PC-3 (cell line): ENCODE results near the gene TRAPPC13. TPM values are rescaled to one million over a fixed set of nuclear protein-coding genes. Genes with fewer than 3 reads are reported as not detected.

Source experiments
- ATAC-seq: fragments of 200-7000 bp; cut with Tn5 transposase; 2 replicates; pipeline ENCODE4 v1.9.1; 2020; ENCODE audit warnings: mild to moderate bottlenecking, moderate library complexity
- BruUV-seq: library from RNA; stranded (reverse); fragments of 400-500 nt; replicated peaks from 2 replicates; lab custom pipeline; 2021; lab: Mats Ljungman, UMichigan
- CTCF ChIA-PET: fragments of 300-600 bp; sonication (Branson Sonifier 250); formaldehyde crosslinking; loops from one replicate; lab custom pipeline; 2022; ENCODE audit warnings: antibody characterized with exemption; lab: Charles Lee
- POLR2A ChIA-PET: fragments of 300-600 bp; sonication (Branson Sonifier 250); formaldehyde crosslinking; loops from one replicate; lab custom pipeline; 2022; ENCODE audit warnings: antibody characterized with exemption; ENCODE audit not compliant: unreplicated experiment; lab: Charles Lee
- DNase-seq: peaks from one replicate; pipeline ENCODE4 v3.0.0-alpha.2; 2015
- H2AFZ ChIP-seq: fragments of 300-600 bp; sonication (generic); 2 replicates; pipeline ENCODE4 v1.6.0; 2016; ENCODE audit warnings: antibody characterized with exemption, low read length
- H3F3A ChIP-seq: fragments of 300-600 bp; sonication (generic); one replicate; pipeline ENCODE4 v1.6.0; 2017; ENCODE audit warnings: antibody characterized with exemption, low read length, control low read depth, mild to moderate bottlenecking; ENCODE audit not compliant: unreplicated experiment
- H3K27ac ChIP-seq: fragments of 300-600 bp; sonication (generic); 2 replicates; pipeline ENCODE4 v1.5.1; 2016; ENCODE audit warnings: mild to moderate bottlenecking, low read length
- H3K27me3 ChIP-seq: fragments of 300-600 bp; sonication (generic); 2 replicates; pipeline ENCODE4 v1.6.1; 2016; ENCODE audit warnings: low read length, mixed read lengths
- H3K36me3 ChIP-seq: fragments of 300-600 bp; sonication (generic); 2 replicates; pipeline ENCODE4 v1.6.1; 2016; ENCODE audit warnings: low read depth, mixed run types, low read length, mixed read lengths
- H3K4me1 ChIP-seq: fragments of 300-600 bp; sonication (generic); 2 replicates; pipeline ENCODE4 v1.5.1; 2016; ENCODE audit warnings: low read length; ENCODE audit not compliant: insufficient read depth
- H3K4me2 ChIP-seq: fragments of 300-600 bp; sonication (generic); 2 replicates; pipeline ENCODE4 v1.6.0; 2016; ENCODE audit warnings: low read length
- H3K4me3 ChIP-seq: fragments of 300-600 bp; sonication (generic); 2 replicates; pipeline ENCODE4 v1.5.1; 2016; ENCODE audit warnings: mild to moderate bottlenecking, low read length, mixed read lengths
- H3K79me2 ChIP-seq: fragments of 300-600 bp; sonication (generic); 2 replicates; pipeline ENCODE4 v1.6.1; 2017; ENCODE audit warnings: low read length, mixed read lengths
- H3K9ac ChIP-seq: fragments of 300-600 bp; sonication (generic); 2 replicates; pipeline ENCODE4 v1.6.0; 2016; ENCODE audit warnings: mild to moderate bottlenecking, low read length
- H3K9me2 ChIP-seq: fragments of 300-600 bp; sonication (generic); replicated peaks from 2 replicates; pipeline ENCODE4 v1.6.1; 2016; ENCODE audit warnings: mixed run types, low read length, mixed read lengths
- H3K9me3 ChIP-seq: fragments of 300-600 bp; sonication (generic); 2 replicates; pipeline ENCODE4 v1.6.1; 2016; ENCODE audit warnings: low read length, mixed read lengths
- H4K20me1 ChIP-seq: fragments of 300-600 bp; sonication (generic); 2 replicates; pipeline ENCODE4 v1.6.1; 2016; ENCODE audit warnings: low read length, mixed read lengths
- EZH2 ChIP-seq: fragments of 300-600 bp; sonication (generic); IDR thresholded peaks from one replicate; pipeline ENCODE4 v1.6.1; 2017; ENCODE audit warnings: antibody characterized with exemption, mild to moderate bottlenecking, low read length; ENCODE audit not compliant: unreplicated experiment
- EZH2phosphoT487 ChIP-seq: fragments of 300-600 bp; sonication (generic); IDR thresholded peaks from 2 replicates; pipeline ENCODE4 v1.6.1; 2018; ENCODE audit warnings: mild to moderate bottlenecking, antibody characterized with exemption, low read length, borderline replicate concordance
- intact Hi-C: fragments of 100-400 bp; cut with micrococcal nuclease; formaldehyde crosslinking; loops from 2 replicates; pipeline ENCODE4 v1.9.0; 2023
- total RNA-seq: library from RNA; depleted of rRNA; stranded (reverse); fragments of >200 nt; gene quantifications from 2 replicates; pipeline ENCODE4 v1.2.3, GENCODE V29; 2014
- TF ChIP-seq, protein P1 (sequence below): fragments of 300-600 bp; sonication (generic); conservative IDR thresholded peaks from 2 replicates; pipeline ENCODE4 v1.5.1; 2017; ENCODE audit warnings: antibody characterized with exemption, low read depth, mild to moderate bottlenecking, low read length

TRAPPC13 gene
- total RNA-seq, 1 experiment from 2014 or later = 6.6 TPM

- no peaks in the 10 kb centered on the region for H3K27me3 ChIP-seq
- H4K20me1 ChIP-seq = no peaks in the 10 kb centered on the region
- H3K27ac ChIP-seq = no peak overlapping the region
- BruUV-seq = no TSS peak
- H3K9me3 ChIP-seq = no peaks in the 10 kb centered on the region
- ATAC-seq = no peak
- no peak for DNase-seq
- no peaks in the 10 kb centered on the region; the same call in 1 of the 2 replicates for H3K4me1 ChIP-seq
- no peak overlapping the region for H3K9ac ChIP-seq
- no peaks in the 10 kb centered on the region for H3K9me2 ChIP-seq
- no peak overlapping the region for H3K4me3 ChIP-seq
- intact Hi-C loops = no loop called here
- TF ChIP-seq EZH2phosphoT487 (no peak), EZH2 (no peak)
- TF ChIP-seq, protein P1, sequence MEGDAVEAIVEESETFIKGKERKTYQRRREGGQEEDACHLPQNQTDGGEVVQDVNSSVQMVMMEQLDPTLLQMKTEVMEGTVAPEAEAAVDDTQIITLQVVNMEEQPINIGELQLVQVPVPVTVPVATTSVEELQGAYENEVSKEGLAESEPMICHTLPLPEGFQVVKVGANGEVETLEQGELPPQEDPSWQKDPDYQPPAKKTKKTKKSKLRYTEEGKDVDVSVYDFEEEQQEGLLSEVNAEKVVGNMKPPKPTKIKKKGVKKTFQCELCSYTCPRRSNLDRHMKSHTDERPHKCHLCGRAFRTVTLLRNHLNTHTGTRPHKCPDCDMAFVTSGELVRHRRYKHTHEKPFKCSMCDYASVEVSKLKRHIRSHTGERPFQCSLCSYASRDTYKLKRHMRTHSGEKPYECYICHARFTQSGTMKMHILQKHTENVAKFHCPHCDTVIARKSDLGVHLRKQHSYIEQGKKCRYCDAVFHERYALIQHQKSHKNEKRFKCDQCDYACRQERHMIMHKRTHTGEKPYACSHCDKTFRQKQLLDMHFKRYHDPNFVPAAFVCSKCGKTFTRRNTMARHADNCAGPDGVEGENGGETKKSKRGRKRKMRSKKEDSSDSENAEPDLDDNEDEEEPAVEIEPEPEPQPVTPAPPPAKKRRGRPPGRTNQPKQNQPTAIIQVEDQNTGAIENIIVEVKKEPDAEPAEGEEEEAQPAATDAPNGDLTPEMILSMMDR = no peak
- no peak overlapping the region for H3K4me2 ChIP-seq
- ChIA-PET CTCF (no interaction called here), POLR2A (no interaction called here)
- H2AFZ ChIP-seq = no peak overlapping the region
- H3K79me2 ChIP-seq = peaks cover 20% of the 10 kb centered on the region
- H3F3A ChIP-seq = no peaks in the 10 kb centered on the region
- no peaks in the 10 kb centered on the region for H3K36me3 ChIP-seq
Measured at GRCh38 chr5:65630981-65631380, 6.2 kb downstream of the TRAPPC13 start.

GRCh38 chr5:65640240-65640639 lies 15.4 kb downstream of the TRAPPC13 start:
- H3K9me3 ChIP-seq = no peaks in the 10 kb centered on the region
- H3K27ac ChIP-seq = no peak overlapping the region
- no peaks in the 10 kb centered on the region for H3K79me2 ChIP-seq
- ChIA-PET CTCF (no interaction called here), POLR2A (no interaction called here)
- no peaks in the 10 kb centered on the region for H3K27me3 ChIP-seq
- no peaks in the 10 kb centered on the region for H3F3A ChIP-seq
- TF ChIP-seq, protein P1 = no peak
- no peak for TF ChIP-seq EZH2
- TF ChIP-seq EZH2phosphoT487 = no peak
- ATAC-seq (no peak), DNase-seq (no peak)
- H3K9me2 ChIP-seq = no peaks in the 10 kb centered on the region
- intact Hi-C loops = no loop called here
- H3K36me3 ChIP-seq = no peaks in the 10 kb centered on the region; the same call in 1 of the 2 replicates
- H3K9ac ChIP-seq = no peak overlapping the region
- no peak overlapping the region for H3K4me3 ChIP-seq
- no peaks in the 10 kb centered on the region for H4K20me1 ChIP-seq
- H2AFZ ChIP-seq = no peak overlapping the region
- no peak overlapping the region for H3K4me2 ChIP-seq
- no peaks in the 10 kb centered on the region for H3K4me1 ChIP-seq
- no TSS peak for BruUV-seq

DNA sequence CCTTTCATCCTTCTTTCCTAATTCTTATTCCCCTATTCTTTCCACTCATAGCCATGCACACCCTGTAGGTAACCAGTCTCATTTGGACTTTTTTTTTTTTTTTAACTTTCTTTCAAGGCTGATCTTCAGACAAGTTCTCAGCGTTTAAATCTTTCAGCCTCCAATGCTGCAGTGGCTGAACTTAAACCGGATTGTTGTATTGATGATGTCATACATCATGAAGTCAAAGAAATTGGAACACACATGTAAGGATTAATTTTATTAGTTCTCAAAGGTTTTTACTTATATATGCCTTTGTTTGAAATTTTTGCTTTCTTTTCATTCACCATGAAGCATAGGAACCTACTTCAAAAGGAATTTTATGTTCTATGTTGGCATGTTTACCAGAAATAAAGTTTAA lies 22.1 kb downstream of the TRAPPC13 start:
- no peak overlapping the region for H3K4me2 ChIP-seq
- no peaks in the 10 kb centered on the region for H3K9me2 ChIP-seq
- BruUV-seq = no TSS peak
- intact Hi-C loops = no loop called here
- no peak for ATAC-seq
- no peaks in the 10 kb centered on the region for H3F3A ChIP-seq
- no peaks in the 10 kb centered on the region for H3K4me1 ChIP-seq
- H3K4me3 ChIP-seq = no peak overlapping the region
- H3K27me3 ChIP-seq = no peaks in the 10 kb centered on the region
- H3K9me3 ChIP-seq = no peaks in the 10 kb centered on the region
- POLR2A ChIA-PET = no interaction called here
- H3K79me2 ChIP-seq = no peaks in the 10 kb centered on the region
- TF ChIP-seq EZH2phosphoT487 (no peak), EZH2 (no peak)
- TF ChIP-seq, protein P1 = no peak
- no peaks in the 10 kb centered on the region for H3K36me3 ChIP-seq
- no peak overlapping the region for H2AFZ ChIP-seq
- no peak overlapping the region for H3K27ac ChIP-seq
- DNase-seq = no peak
- no peak overlapping the region for H3K9ac ChIP-seq
- CTCF ChIA-PET = no interaction called here
- no peaks in the 10 kb centered on the region for H4K20me1 ChIP-seq
